ENCODE measurements around the gene SLC25A47.
A peak's percentile ranks its signal among the peaks of the same experiment; 100 is the strongest.

SLC25A47 gene

GRCh38 chr14:100322138-100322957 is 791 bp upstream of the SLC25A47 start:
- DNase-seq: no peak
- no peaks in the 10 kb centered on the region for H3K9me3 Mint-ChIP-seq
- H3K27ac Mint-ChIP-seq: no peak overlapping the region
- no peaks in the 10 kb centered on the region for H3K27me3 Mint-ChIP-seq
- no peaks in the 10 kb centered on the region for H3K36me3 Mint-ChIP-seq (ENCODE audit: low read depth)
- H3K4me3 Mint-ChIP-seq: no peak overlapping the region
- peaks cover 5% of the 10 kb centered on the region for H3K4me1 Mint-ChIP-seq (ENCODE audit: low read depth)

- no peaks in the 10 kb centered on the region for H3K36me3 Mint-ChIP-seq (ENCODE audit: low read depth)
- H3K27me3 Mint-ChIP-seq: no peaks in the 10 kb centered on the region
- H3K4me1 Mint-ChIP-seq (ENCODE audit: low read depth): no peaks in the 10 kb centered on the region
- DNase-seq: no peak
- H3K4me3 Mint-ChIP-seq: no peak overlapping the region
- H3K9me3 Mint-ChIP-seq: no peaks in the 10 kb centered on the region
- H3K27ac Mint-ChIP-seq: no peak overlapping the region
Measured at GRCh38 chr14:100323942-100324307, 786 bp downstream of the SLC25A47 start.

GRCh38 chr14:100325231-100325632 is 2.1 kb downstream of the SLC25A47 start:
- H3K36me3 Mint-ChIP-seq (ENCODE audit: low read depth): no peaks in the 10 kb centered on the region
- DNase-seq: no peak
- no peaks in the 10 kb centered on the region for H3K27me3 Mint-ChIP-seq
- H3K4me1 Mint-ChIP-seq (ENCODE audit: low read depth): no peaks in the 10 kb centered on the region
- no peaks in the 10 kb centered on the region for H3K9me3 Mint-ChIP-seq
- H3K27ac Mint-ChIP-seq: peak overlapping the region; percentile 18
- no peak overlapping the region for H3K4me3 Mint-ChIP-seq

- H3K27ac Mint-ChIP-seq: no peak overlapping the region
- no peak for DNase-seq
- no peaks in the 10 kb centered on the region for H3K9me3 Mint-ChIP-seq
- H3K36me3 Mint-ChIP-seq (ENCODE audit: low read depth): peaks cover under 1% of the 10 kb centered on the region
- H3K4me1 Mint-ChIP-seq (ENCODE audit: low read depth): no peaks in the 10 kb centered on the region
- no peak overlapping the region for H3K4me3 Mint-ChIP-seq
- no peaks in the 10 kb centered on the region for H3K27me3 Mint-ChIP-seq
Measured at GRCh38 chr14:100325958-100326357, 2.8 kb downstream of the SLC25A47 start.

GRCh38 chr14:100327128-100327527 is 4.0 kb downstream of the SLC25A47 start:
- Mint-ChIP-seq H3K9me3 (no peaks in the 10 kb centered on the region), H3K4me3 (no peak overlapping the region), H3K27me3 (no peaks in the 10 kb centered on the region), H3K4me1 (ENCODE audit: low read depth) (no peaks in the 10 kb centered on the region), H3K27ac (peak overlapping the region; percentile 26), H3K36me3 (ENCODE audit: low read depth) (peaks cover 9% of the 10 kb centered on the region)
- no peak for DNase-seq

GRCh38 chr14:100328495-100329163 is 5.5 kb downstream of the SLC25A47 start:
- no peaks in the 10 kb centered on the region for H3K4me1 Mint-ChIP-seq (ENCODE audit: low read depth)
- DNase-seq: no peak
- no peak overlapping the region for H3K27ac Mint-ChIP-seq
- peaks cover 21% of the 10 kb centered on the region for H3K36me3 Mint-ChIP-seq (ENCODE audit: low read depth)
- H3K9me3 Mint-ChIP-seq: no peaks in the 10 kb centered on the region
- H3K27me3 Mint-ChIP-seq: no peaks in the 10 kb centered on the region
- H3K4me3 Mint-ChIP-seq: no peak overlapping the region

GRCh38 chr14:100329233-100330006 is 6.3 kb downstream of the SLC25A47 start:
- H3K4me3 Mint-ChIP-seq: no peak overlapping the region
- DNase-seq: no peak
- H3K9me3 Mint-ChIP-seq: no peaks in the 10 kb centered on the region
- H3K4me1 Mint-ChIP-seq (ENCODE audit: low read depth): no peaks in the 10 kb centered on the region
- H3K27ac Mint-ChIP-seq: peak overlapping the region; percentile 41
- H3K36me3 Mint-ChIP-seq (ENCODE audit: low read depth): peaks cover 29% of the 10 kb centered on the region
- no peaks in the 10 kb centered on the region for H3K27me3 Mint-ChIP-seq

- H3K4me3 Mint-ChIP-seq: no peak overlapping the region
- no peaks in the 10 kb centered on the region for H3K4me1 Mint-ChIP-seq (ENCODE audit: low read depth)
- no peaks in the 10 kb centered on the region for H3K9me3 Mint-ChIP-seq
- H3K27me3 Mint-ChIP-seq: no peaks in the 10 kb centered on the region
- no peak for DNase-seq
- H3K27ac Mint-ChIP-seq: no peak overlapping the region
- peaks cover 35% of the 10 kb centered on the region for H3K36me3 Mint-ChIP-seq (ENCODE audit: low read depth)
Measured at GRCh38 chr14:100330007-100330344, 6.8 kb downstream of the SLC25A47 start.

- Mint-ChIP-seq H3K4me3 (no peak overlapping the region), H3K9me3 (no peaks in the 10 kb centered on the region), H3K36me3 (ENCODE audit: low read depth) (peaks cover 39% of the 10 kb centered on the region), H3K4me1 (ENCODE audit: low read depth) (no peaks in the 10 kb centered on the region), H3K27ac (peak overlapping the region; percentile 50), H3K27me3 (no peaks in the 10 kb centered on the region)
- no peak for DNase-seq
Measured at GRCh38 chr14:100330388-100330931, 7.3 kb downstream of the SLC25A47 start.

GRCh38 chr14:100332071-100332639 is 9.0 kb downstream of the SLC25A47 start:
- Mint-ChIP-seq H3K27me3 (no peaks in the 10 kb centered on the region), H3K4me3 (no peak overlapping the region), H3K9me3 (no peaks in the 10 kb centered on the region), H3K36me3 (ENCODE audit: low read depth) (peaks cover 54% of the 10 kb centered on the region), H3K4me1 (ENCODE audit: low read depth) (peaks cover 10% of the 10 kb centered on the region), H3K27ac (no peak overlapping the region)
- DNase-seq: no peak

GRCh38 chr14:100332797-100333196 is 9.7 kb downstream of the SLC25A47 start:
- H3K4me3 Mint-ChIP-seq: no peak overlapping the region
- no peaks in the 10 kb centered on the region for H3K27me3 Mint-ChIP-seq
- peaks cover 61% of the 10 kb centered on the region for H3K36me3 Mint-ChIP-seq (ENCODE audit: low read depth)
- peaks cover 12% of the 10 kb centered on the region for H3K4me1 Mint-ChIP-seq (ENCODE audit: low read depth)
- no peak overlapping the region for H3K27ac Mint-ChIP-seq
- no peak for DNase-seq
- no peaks in the 10 kb centered on the region for H3K9me3 Mint-ChIP-seq

GRCh38 chr14:100333311-100333710 is 10.2 kb downstream of the SLC25A47 start:
- Mint-ChIP-seq H3K27ac (no peak overlapping the region), H3K4me3 (no peak overlapping the region), H3K9me3 (no peaks in the 10 kb centered on the region), H3K27me3 (no peaks in the 10 kb centered on the region), H3K36me3 (ENCODE audit: low read depth) (peaks cover 66% of the 10 kb centered on the region), H3K4me1 (ENCODE audit: low read depth) (peaks cover 12% of the 10 kb centered on the region)
- DNase-seq: no peak

GRCh38 chr14:100333827-100334226 is 10.7 kb downstream of the SLC25A47 start:
- DNase-seq: no peak
- Mint-ChIP-seq H3K36me3 (ENCODE audit: low read depth) (peaks cover 70% of the 10 kb centered on the region), H3K27me3 (no peaks in the 10 kb centered on the region), H3K27ac (no peak overlapping the region), H3K4me3 (no peak overlapping the region), H3K9me3 (no peaks in the 10 kb centered on the region), H3K4me1 (ENCODE audit: low read depth) (peaks cover 12% of the 10 kb centered on the region)

- peaks cover 12% of the 10 kb centered on the region for H3K4me1 Mint-ChIP-seq (ENCODE audit: low read depth)
- no peak for DNase-seq
- peaks cover 80% of the 10 kb centered on the region for H3K36me3 Mint-ChIP-seq (ENCODE audit: low read depth)
- H3K27ac Mint-ChIP-seq: no peak overlapping the region
- H3K4me3 Mint-ChIP-seq: no peak overlapping the region
- no peaks in the 10 kb centered on the region for H3K9me3 Mint-ChIP-seq
- no peaks in the 10 kb centered on the region for H3K27me3 Mint-ChIP-seq
Measured at GRCh38 chr14:100334904-100335303, 11.8 kb downstream of the SLC25A47 start.

All from activated T-cell treated with anti-CD3 and anti-CD28 coated beads, Interleukin-2, amount 50 U/mL, for 24 hours (primary cell).